ENCODE results near the gene CHRNA7.

CHRNA7 gene

DNA sequence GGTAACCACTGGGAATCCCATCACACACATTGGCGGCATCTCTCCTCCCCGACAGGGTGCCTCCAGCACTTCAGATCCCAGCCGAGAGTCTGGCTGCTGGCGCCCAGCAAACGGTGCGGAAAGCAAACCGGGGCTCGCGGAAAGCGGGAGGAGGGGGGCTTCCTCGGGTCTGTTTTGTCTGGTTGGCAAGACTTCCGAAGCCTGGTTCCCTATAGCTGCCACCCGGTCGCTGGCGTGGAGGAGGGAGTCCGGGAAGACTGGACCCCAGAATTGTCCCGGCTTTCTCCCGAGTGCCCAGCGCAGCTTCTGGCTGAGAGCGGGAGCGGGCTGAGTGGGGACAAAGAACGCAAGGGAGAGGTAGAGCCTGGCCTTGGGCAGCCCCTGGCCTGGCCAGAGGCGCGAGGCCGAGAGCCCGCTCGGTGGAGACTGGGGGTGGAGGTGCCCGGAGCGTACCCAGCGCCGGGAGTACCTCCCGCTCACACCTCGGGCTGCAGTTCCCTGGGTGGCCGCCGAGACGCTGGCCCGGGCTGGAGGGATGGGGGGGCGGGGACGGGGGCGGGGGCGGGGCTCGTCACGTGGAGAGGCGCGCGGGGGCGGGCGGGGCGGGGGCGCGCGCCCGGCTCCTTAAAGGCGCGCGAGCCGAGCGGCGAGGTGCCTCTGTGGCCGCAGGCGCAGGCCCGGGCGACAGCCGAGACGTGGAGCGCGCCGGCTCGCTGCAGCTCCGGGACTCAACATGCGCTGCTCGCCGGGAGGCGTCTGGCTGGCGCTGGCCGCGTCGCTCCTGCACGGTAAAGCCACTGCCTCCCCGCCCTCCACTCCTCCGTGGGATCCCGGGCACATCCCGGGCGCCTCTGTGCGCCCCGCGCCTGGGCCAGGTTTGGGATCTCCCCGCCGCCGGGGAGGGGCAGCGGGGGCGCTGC, at the start of gene CHRNA7:
TSS of gene CHRNA7 (plus strand) at position 654 of the 920 bp plus-strand sequence. CDS start at position 734, 80 bp downstream.
- TF ChIP-seq, protein P1, sequence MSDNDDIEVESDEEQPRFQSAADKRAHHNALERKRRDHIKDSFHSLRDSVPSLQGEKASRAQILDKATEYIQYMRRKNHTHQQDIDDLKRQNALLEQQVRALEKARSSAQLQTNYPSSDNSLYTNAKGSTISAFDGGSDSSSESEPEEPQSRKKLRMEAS (IDR thresholded peaks at IDR 0.05): no peak; the same call in 1 of the 2 replicates
- TF ChIP-seq EP300 (IDR thresholded peaks at IDR 0.05; ENCODE audit: borderline replicate concordance): no peak
- TF ChIP-seq YY1 (IDR thresholded peaks at IDR 0.05; ENCODE audit: low read depth): no peak
- no peak for TF ChIP-seq ZBTB7A (IDR thresholded peaks at IDR 0.05; ENCODE audit: low read depth)
- no peak for TF ChIP-seq CEBPB (IDR thresholded peaks at IDR 0.05)
- TF ChIP-seq FOXM1 (IDR thresholded peaks at IDR 0.05; ENCODE audit: borderline replicate concordance, low read depth): no peak
- TF ChIP-seq TAF1 (IDR thresholded peaks at IDR 0.05; ENCODE audit: low read depth): no peak
- TF ChIP-seq TCF12 (IDR thresholded peaks at IDR 0.05; ENCODE audit: low read depth): no peak
- TF ChIP-seq TEAD4 (IDR thresholded peaks at IDR 0.05): no peak
- TF ChIP-seq REST (IDR thresholded peaks at IDR 0.05; ENCODE audit: low read depth): no peak
- TF ChIP-seq, protein P2, sequence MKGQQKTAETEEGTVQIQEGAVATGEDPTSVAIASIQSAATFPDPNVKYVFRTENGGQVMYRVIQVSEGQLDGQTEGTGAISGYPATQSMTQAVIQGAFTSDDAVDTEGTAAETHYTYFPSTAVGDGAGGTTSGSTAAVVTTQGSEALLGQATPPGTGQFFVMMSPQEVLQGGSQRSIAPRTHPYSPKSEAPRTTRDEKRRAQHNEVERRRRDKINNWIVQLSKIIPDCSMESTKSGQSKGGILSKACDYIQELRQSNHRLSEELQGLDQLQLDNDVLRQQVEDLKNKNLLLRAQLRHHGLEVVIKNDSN (IDR thresholded peaks at IDR 0.05): no peak
- no peak for TF ChIP-seq RAD21 (IDR thresholded peaks at IDR 0.05; ENCODE audit: low read depth)
- no peak for TF ChIP-seq EGR1 (IDR thresholded peaks at IDR 0.05)
- TF ChIP-seq CREB1 (IDR thresholded peaks at IDR 0.05; ENCODE audit: low read depth): no peak
- TF ChIP-seq NFIC (IDR thresholded peaks at IDR 0.05): no peak

DNA sequence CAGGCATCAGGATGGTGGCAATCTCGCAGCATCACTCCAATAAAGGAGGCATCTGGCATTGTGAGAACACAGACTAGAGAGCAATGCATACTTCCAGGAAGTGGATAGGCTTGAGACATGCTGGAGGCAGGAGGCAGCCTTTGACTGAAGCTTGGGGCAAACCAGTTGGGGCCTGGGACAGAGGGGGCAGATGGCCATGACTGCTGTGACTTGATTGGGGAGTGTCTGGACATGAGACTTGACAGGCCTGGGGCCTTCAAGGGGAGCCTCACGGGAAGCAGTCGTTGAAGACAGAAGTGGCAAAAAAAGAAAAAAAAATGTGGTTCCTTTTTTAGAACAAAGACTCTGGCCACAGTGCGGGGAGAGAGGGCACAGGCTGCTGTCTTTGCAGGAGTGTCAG, 44.7 kb upstream of the CHRNA7 start:
- no peak for TF ChIP-seq FOXM1 (IDR thresholded peaks at IDR 0.05; ENCODE audit: borderline replicate concordance, low read depth)
- TF ChIP-seq TEAD4 (IDR thresholded peaks at IDR 0.05): no peak
- no peak for TF ChIP-seq EGR1 (IDR thresholded peaks at IDR 0.05)
- TF ChIP-seq YY1 (IDR thresholded peaks at IDR 0.05; ENCODE audit: low read depth): no peak
- no peak for TF ChIP-seq ZBTB7A (IDR thresholded peaks at IDR 0.05; ENCODE audit: low read depth)
- TF ChIP-seq CREB1 (IDR thresholded peaks at IDR 0.05; ENCODE audit: low read depth): no peak
- no peak for TF ChIP-seq REST (IDR thresholded peaks at IDR 0.05; ENCODE audit: low read depth)
- TF ChIP-seq RAD21 (IDR thresholded peaks at IDR 0.05; ENCODE audit: low read depth): no peak
- no peak for TF ChIP-seq NFIC (IDR thresholded peaks at IDR 0.05)
- no peak for TF ChIP-seq CEBPB (IDR thresholded peaks at IDR 0.05)
- no peak for TF ChIP-seq TAF1 (IDR thresholded peaks at IDR 0.05; ENCODE audit: low read depth)
- TF ChIP-seq, protein P2 (IDR thresholded peaks at IDR 0.05): no peak
- no peak for TF ChIP-seq TCF12 (IDR thresholded peaks at IDR 0.05; ENCODE audit: low read depth)
- TF ChIP-seq, protein P1 (IDR thresholded peaks at IDR 0.05): no peak
- no peak for TF ChIP-seq EP300 (IDR thresholded peaks at IDR 0.05; ENCODE audit: borderline replicate concordance)

DNA sequence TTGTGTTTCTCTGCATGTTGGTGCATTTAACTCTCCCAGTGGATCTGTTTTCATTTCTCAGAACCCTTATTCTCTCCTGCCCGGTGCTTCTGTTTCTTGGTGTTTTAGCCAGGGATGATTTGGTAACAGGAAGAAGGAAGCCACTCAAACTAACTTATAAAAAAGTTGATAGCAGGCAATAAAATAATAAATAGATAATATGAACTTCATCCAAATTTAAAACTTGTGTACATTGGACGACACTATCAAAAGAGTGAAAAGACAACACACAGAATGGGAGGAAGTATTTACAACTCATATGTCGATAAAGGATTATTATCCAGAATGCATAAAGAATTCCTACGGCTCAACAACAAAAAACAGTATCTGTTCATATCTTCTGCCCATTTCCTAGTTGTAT, 37.3 kb upstream of the CHRNA7 start:
- TF ChIP-seq TCF12 (IDR thresholded peaks at IDR 0.05; ENCODE audit: low read depth) (no peak), YY1 (IDR thresholded peaks at IDR 0.05; ENCODE audit: low read depth) (no peak)

DNA sequence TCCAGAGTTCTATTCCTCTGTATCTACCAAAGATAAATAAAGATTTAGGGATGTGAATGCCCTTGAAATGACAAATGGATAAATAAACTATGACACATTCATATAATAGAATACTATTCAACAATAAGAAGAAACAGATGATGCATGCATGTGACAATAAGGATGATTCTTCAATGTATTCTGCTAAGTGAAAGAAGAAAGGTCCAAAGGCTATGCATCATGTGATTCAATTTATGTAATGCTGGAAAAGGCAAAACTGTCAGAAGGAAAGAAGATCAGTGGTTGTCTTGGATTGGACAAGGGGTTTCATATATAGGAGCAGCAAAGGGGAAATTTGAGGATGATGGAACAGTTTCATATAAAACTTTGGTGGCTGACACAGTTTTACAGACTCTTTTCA, 32.6 kb upstream of the CHRNA7 start:
- TF ChIP-seq, protein P1 (IDR thresholded peaks at IDR 0.05): no peak
- no peak for TF ChIP-seq CREB1 (IDR thresholded peaks at IDR 0.05; ENCODE audit: low read depth)
- TF ChIP-seq TEAD4 (IDR thresholded peaks at IDR 0.05): no peak
- TF ChIP-seq CEBPB (IDR thresholded peaks at IDR 0.05): no peak
- no peak for TF ChIP-seq YY1 (IDR thresholded peaks at IDR 0.05; ENCODE audit: low read depth)
- no peak for TF ChIP-seq REST (IDR thresholded peaks at IDR 0.05; ENCODE audit: low read depth)
- TF ChIP-seq EP300 (IDR thresholded peaks at IDR 0.05; ENCODE audit: borderline replicate concordance): no peak
- TF ChIP-seq FOXM1 (IDR thresholded peaks at IDR 0.05; ENCODE audit: borderline replicate concordance, low read depth): no peak
- no peak for TF ChIP-seq TCF12 (IDR thresholded peaks at IDR 0.05; ENCODE audit: low read depth)
